BLaER1 (cell line): ENCODE data around the gene RXRG.
A peak's percentile ranks its signal among the peaks of the same experiment; 100 is the strongest.

Source experiments
- H3K27ac ChIP-seq: shearing (Covaris generic); formaldehyde crosslinking; 2 replicates; pipeline ENCODE4 v1.8.1; 2022
- H3K27me3 ChIP-seq: shearing (Covaris generic); formaldehyde crosslinking; 2 replicates; pipeline ENCODE4 v1.8.1; 2022
- H3K36me3 ChIP-seq: shearing (Covaris generic); formaldehyde crosslinking; 2 replicates; pipeline ENCODE4 v1.8.1; 2022
- H3K4me1 ChIP-seq: shearing (Covaris generic); formaldehyde crosslinking; 2 replicates; pipeline ENCODE4 v1.8.1; 2022
- H3K4me2 ChIP-seq: shearing (Covaris generic); formaldehyde crosslinking; 2 replicates; pipeline ENCODE4 v1.8.1; 2022
- H3K4me3 ChIP-seq: shearing (Covaris generic); formaldehyde crosslinking; 2 replicates; pipeline ENCODE4 v1.8.1; 2022
- H3K9ac ChIP-seq: shearing (Covaris generic); formaldehyde crosslinking; 2 replicates; pipeline ENCODE4 v1.8.1; 2022
- H3K9me3 ChIP-seq: shearing (Covaris generic); formaldehyde crosslinking; 2 replicates; pipeline ENCODE4 v1.8.1; 2022
- H4K20me1 ChIP-seq: shearing (Covaris generic); formaldehyde crosslinking; 2 replicates; pipeline ENCODE4 v1.8.1; 2022
- Cebpa-rat ChIP-seq: shearing (Covaris generic); IDR thresholded peaks from 2 replicates; pipeline ENCODE4 v1.8.1; 2022

The RXRG gene

GRCh38 chr1:165376811-165377311 lies 68.1 kb downstream of the RXRG start:
- no peaks in the 10 kb centered on the region for H3K27me3 ChIP-seq
- peaks cover 54% of the 10 kb centered on the region for H3K4me1 ChIP-seq
- H3K9me3 ChIP-seq: no peaks in the 10 kb centered on the region
- H3K9ac ChIP-seq: peak overlapping the region; percentile 87
- H3K4me3 ChIP-seq: peak overlapping the region; percentile 64
- no peaks in the 10 kb centered on the region for H4K20me1 ChIP-seq
- H3K36me3 ChIP-seq: no peaks in the 10 kb centered on the region
- H3K4me2 ChIP-seq: peak overlapping the region; percentile 91
- no peak for TF ChIP-seq Cebpa-rat
- peak overlapping the region; percentile 95 for H3K27ac ChIP-seq

GRCh38 chr1:165376041-165376810 lies 68.7 kb downstream of the RXRG start:
- Histone ChIP-seq H3K4me3 (peak overlapping the region; percentile 64), H4K20me1 (no peaks in the 10 kb centered on the region), H3K27me3 (no peaks in the 10 kb centered on the region), H3K9ac (peak overlapping the region; percentile 87), H3K36me3 (no peaks in the 10 kb centered on the region), H3K4me2 (peak overlapping the region; percentile 91), H3K4me1 (peaks cover 54% of the 10 kb centered on the region), H3K27ac (peak overlapping the region; percentile 95), H3K9me3 (no peaks in the 10 kb centered on the region)
- TF ChIP-seq Cebpa-rat: no peak

GRCh38 chr1:165375623-165376022 lies 69.3 kb downstream of the RXRG start:
- Histone ChIP-seq H3K4me3 (peak overlapping the region; percentile 64), H3K36me3 (no peaks in the 10 kb centered on the region), H3K27ac (peak overlapping the region; percentile 95), H3K9me3 (no peaks in the 10 kb centered on the region), H3K9ac (peak overlapping the region; percentile 87), H3K4me1 (peaks cover 60% of the 10 kb centered on the region), H3K27me3 (no peaks in the 10 kb centered on the region), H4K20me1 (no peaks in the 10 kb centered on the region), H3K4me2 (peak overlapping the region; percentile 91)
- no peak for TF ChIP-seq Cebpa-rat

GRCh38 chr1:165371588-165372225 lies 73.2 kb downstream of the RXRG start:
- Histone ChIP-seq H4K20me1 (no peaks in the 10 kb centered on the region), H3K9me3 (no peaks in the 10 kb centered on the region), H3K27me3 (no peaks in the 10 kb centered on the region), H3K27ac (peak overlapping the region; percentile 95), H3K9ac (peak overlapping the region; percentile 58), H3K4me3 (peak overlapping the region; percentile 55), H3K36me3 (no peaks in the 10 kb centered on the region), H3K4me2 (peak overlapping the region; percentile 91), H3K4me1 (peaks cover 85% of the 10 kb centered on the region)
- TF ChIP-seq Cebpa-rat: no peak

GRCh38 chr1:165369255-165369848 lies 75.6 kb downstream of the RXRG start:
- no peak for TF ChIP-seq Cebpa-rat
- H3K4me3 ChIP-seq: no peak overlapping the region
- H3K9me3 ChIP-seq: no peaks in the 10 kb centered on the region
- H3K9ac ChIP-seq: no peak overlapping the region
- peaks cover 62% of the 10 kb centered on the region for H3K4me1 ChIP-seq
- H3K27me3 ChIP-seq: no peaks in the 10 kb centered on the region
- no peaks in the 10 kb centered on the region for H3K36me3 ChIP-seq
- no peak overlapping the region for H3K27ac ChIP-seq
- H4K20me1 ChIP-seq: no peaks in the 10 kb centered on the region
- H3K4me2 ChIP-seq: peak overlapping the region; percentile 91

GRCh38 chr1:165367375-165367993 lies 77.4 kb downstream of the RXRG start:
- no peak overlapping the region for H3K9ac ChIP-seq
- H3K4me2 ChIP-seq: no peak overlapping the region
- no peaks in the 10 kb centered on the region for H3K27me3 ChIP-seq
- no peaks in the 10 kb centered on the region for H3K36me3 ChIP-seq
- H4K20me1 ChIP-seq: no peaks in the 10 kb centered on the region
- H3K4me1 ChIP-seq: peaks cover 43% of the 10 kb centered on the region
- H3K27ac ChIP-seq: no peak overlapping the region
- no peak overlapping the region for H3K4me3 ChIP-seq
- H3K9me3 ChIP-seq: no peaks in the 10 kb centered on the region
- no peak for TF ChIP-seq Cebpa-rat

GRCh38 chr1:165365341-165365740 lies 79.6 kb downstream of the RXRG start:
- Histone ChIP-seq H3K9ac (no peak overlapping the region), H4K20me1 (no peaks in the 10 kb centered on the region), H3K4me1 (peaks cover 29% of the 10 kb centered on the region), H3K27me3 (no peaks in the 10 kb centered on the region), H3K4me2 (no peak overlapping the region), H3K9me3 (no peaks in the 10 kb centered on the region), H3K27ac (no peak overlapping the region), H3K4me3 (no peak overlapping the region), H3K36me3 (no peaks in the 10 kb centered on the region)
- TF ChIP-seq Cebpa-rat: no peak

- H3K4me3 ChIP-seq: no peak overlapping the region
- H3K27ac ChIP-seq: no peak overlapping the region
- no peaks in the 10 kb centered on the region for H3K36me3 ChIP-seq
- no peak overlapping the region for H3K4me2 ChIP-seq
- H3K27me3 ChIP-seq: no peaks in the 10 kb centered on the region
- no peaks in the 10 kb centered on the region for H4K20me1 ChIP-seq
- TF ChIP-seq Cebpa-rat: no peak
- no peaks in the 10 kb centered on the region for H3K9me3 ChIP-seq
- peaks cover 22% of the 10 kb centered on the region for H3K4me1 ChIP-seq
- no peak overlapping the region for H3K9ac ChIP-seq
Measured at GRCh38 chr1:165364568-165365133, 80.3 kb downstream of the RXRG start.

- Histone ChIP-seq H3K4me3 (no peak overlapping the region), H3K27ac (no peak overlapping the region), H3K9ac (no peak overlapping the region), H3K36me3 (0 out of 2 replicates have a peak, but pooled peaks cover 10% of the 10 kb centered on the region), H3K27me3 (peaks cover 62% of the 10 kb centered on the region), H3K4me2 (no peak overlapping the region), H4K20me1 (peaks cover 12% of the 10 kb centered on the region; the same call in 1 of the 2 replicates), H3K4me1 (no peaks in the 10 kb centered on the region), H3K9me3 (peaks cover 52% of the 10 kb centered on the region)
- TF ChIP-seq Cebpa-rat: no peak
Measured at GRCh38 chr1:165356876-165357275, 88.0 kb downstream of the RXRG start.
